GM21737 (cell line): ENCODE results near the gene NEDD4L.
"Not testable (repeated sequence)": the region's sequence is repeated elsewhere in the genome, so short reads cannot be mapped to it uniquely, and the experiment has no call there.

ENCODE experiments used
- ATAC-seq: cut with Tn5 transposase; IDR thresholded peaks from one replicate; pipeline ENCODE4 v1.9.1; 2021; ENCODE audit warnings: mild to moderate bottlenecking, moderate library complexity; ENCODE audit not compliant: unreplicated experiment

Gene NEDD4L

GRCh38 chr18:58435221-58436005, 391.4 kb downstream of the NEDD4L start:
- ATAC-seq = not testable (repeated sequence)

GRCh38 chr18:58438161-58438957, 394.3 kb downstream of the NEDD4L start:
- no peak for ATAC-seq

- ATAC-seq = no peak
These were observed 394.9 kb downstream of the NEDD4L start for GRCh38 chr18:58438958-58439300.

- ATAC-seq = no peak
These were observed 399.6 kb downstream of the NEDD4L start for GRCh38 chr18:58443671-58444070.

- ATAC-seq = no peak
These were observed 402.5 kb downstream of the NEDD4L start for GRCh38 chr18:58446391-58447060.

GRCh38 chr18:58447402-58448095, 403.5 kb downstream of the NEDD4L start:
- no peak for ATAC-seq

GRCh38 chr18:58449464-58449863, 405.4 kb downstream of the NEDD4L start:
- ATAC-seq = no peak
